HPDE6-E6E7 (cell line): ENCODE measurements around the gene GDF15.
"Not testable (repeated sequence)": the region's sequence is repeated elsewhere in the genome, so short reads cannot be mapped to it uniquely, and the experiment has no call there.

Experiments used
- DNase-seq: peaks from one replicate; pipeline ENCODE4 v3.0.0; 2011; ENCODE audit warnings: missing footprints; ENCODE audit errors: extremely low spot score

Gene GDF15

DNA sequence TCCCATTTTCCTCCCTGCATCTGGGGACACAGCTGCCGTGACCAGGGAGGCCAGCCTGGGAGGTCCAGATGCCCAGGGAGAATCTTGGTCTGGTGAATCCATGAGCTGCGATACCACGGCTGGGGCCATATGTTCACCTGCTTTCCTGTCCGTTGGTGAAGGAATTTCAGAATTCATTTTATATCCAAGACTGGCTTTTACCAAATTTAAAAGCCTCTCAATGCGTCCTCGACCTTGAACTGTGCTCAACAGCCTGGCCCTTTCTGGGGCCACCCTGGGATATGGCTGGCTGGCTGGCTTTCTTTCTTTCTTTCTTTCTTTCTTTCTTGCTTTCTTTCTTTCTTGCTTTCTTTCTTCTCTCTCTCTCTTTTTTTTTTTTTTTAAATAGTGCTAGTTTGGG, 22.2 kb upstream of the GDF15 start:
- DNase-seq: no peak

DNA sequence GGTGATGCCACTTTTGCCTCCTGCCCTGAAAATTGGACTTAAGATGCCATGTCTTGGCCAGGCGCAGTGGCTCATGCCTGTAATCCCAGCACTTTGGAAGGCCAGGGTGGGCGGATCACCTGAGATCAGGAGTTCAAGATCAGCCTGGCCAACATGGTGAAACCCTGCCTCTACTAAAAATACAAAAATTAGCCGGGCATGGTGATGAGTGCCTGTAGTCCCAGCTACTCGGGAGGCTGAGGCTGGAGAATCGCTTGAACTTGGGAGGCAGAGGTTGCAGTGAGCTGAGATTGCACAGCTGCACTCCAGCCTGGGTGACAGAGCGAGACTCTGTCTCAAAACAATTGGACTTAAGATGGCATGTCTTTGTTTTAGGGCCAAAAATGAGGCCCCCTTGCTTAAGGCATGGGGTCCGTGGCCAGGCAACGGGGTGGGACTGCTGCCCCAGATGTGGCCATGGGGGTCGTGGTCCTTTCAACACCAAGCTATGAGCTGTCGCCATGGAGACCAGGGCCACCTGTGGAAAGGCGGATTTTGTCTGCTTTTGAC, 21.6 kb upstream of the GDF15 start:
- DNase-seq: not testable (repeated sequence)

DNA sequence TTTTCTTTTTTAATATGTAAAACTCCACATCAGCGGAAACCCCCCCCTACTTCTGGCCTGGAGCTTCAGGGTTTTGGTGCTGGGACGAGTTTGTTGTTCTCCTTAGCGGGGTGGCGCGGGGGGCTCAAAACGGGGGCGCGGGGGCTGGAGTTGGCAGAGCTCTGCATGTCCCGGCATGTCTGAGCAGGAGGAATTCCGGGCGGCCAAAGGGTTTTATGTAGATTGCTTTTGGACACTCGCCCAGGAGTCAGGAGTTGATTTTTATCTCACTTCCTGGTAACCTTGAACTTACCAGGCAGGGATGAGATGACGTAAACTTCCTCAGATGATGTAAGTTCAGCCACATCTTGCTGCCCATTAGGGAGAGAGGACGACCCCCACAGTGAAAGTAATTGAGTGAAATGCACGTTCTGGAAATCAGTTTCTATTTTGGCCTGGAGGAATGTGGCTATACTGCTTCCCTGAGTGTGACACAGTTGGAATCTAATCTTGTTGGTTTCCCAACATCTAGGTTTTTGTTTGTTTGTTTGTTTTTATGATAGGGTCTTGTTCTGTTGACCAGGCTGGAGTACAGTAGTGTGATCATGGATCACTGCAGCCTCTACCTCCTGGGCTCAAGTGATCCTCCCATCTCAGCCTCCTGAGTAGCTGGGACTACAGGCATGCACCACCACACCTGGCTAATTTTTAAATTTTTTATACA, 21.0 kb upstream of the GDF15 start:
- DNase-seq: peak; percentile 88

DNA sequence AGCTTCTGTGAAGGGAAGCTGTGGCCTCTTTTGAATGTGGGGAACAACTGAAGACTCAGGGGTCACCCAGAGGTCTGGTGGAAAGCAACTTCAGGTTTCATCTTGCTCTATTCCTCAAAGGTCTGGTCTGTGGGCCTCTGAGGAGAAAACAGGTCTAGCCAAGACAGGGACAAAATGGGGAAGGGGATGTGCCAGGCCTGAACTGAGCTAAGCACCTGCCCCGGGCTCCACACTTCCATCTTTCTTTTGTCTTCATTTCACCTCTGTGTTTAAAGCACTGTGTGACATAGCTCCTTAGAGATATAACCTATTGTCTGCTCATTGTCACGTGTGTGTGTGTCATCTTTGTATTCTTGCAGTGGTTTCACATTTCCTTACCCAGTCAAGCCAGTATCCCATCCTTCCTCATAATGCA, 19.9 kb upstream of the GDF15 start:
- peak; percentile 74 for DNase-seq

DNA sequence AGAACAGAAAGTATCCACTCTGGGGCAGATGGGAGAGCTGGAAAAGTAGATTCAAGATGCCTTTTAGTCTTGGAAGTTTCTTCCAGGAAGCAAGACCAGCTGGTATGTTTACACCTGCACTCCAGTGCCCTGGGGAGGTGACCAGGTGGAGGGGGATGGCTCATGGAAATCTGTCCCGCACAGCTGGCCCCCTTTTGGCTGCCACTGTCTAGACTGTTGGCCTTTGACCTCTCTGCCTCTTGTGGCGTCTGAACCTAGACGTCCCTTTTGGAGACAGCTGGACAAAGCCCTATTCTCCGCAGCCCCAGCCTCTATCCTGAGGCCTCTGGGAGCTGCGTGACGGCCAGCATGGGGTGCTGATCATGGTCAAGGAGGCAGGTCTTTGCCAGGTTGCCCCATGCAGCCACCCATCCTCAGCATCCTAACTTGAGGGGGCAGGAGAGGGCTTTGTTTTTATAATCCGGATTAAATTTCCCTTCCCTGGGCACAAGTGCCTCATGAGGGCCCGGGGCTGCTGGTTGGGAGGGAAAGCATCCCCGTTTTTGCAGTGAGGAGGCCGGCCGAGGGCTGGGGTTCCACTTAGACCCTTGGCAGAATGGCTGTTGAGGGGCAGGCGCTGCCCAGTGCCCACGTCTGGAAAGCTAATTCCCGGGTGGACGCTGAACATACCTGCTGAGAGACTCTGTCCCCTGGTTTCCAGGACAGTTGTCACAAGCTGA, 17.3 kb upstream of the GDF15 start:
- DNase-seq: no peak

DNA sequence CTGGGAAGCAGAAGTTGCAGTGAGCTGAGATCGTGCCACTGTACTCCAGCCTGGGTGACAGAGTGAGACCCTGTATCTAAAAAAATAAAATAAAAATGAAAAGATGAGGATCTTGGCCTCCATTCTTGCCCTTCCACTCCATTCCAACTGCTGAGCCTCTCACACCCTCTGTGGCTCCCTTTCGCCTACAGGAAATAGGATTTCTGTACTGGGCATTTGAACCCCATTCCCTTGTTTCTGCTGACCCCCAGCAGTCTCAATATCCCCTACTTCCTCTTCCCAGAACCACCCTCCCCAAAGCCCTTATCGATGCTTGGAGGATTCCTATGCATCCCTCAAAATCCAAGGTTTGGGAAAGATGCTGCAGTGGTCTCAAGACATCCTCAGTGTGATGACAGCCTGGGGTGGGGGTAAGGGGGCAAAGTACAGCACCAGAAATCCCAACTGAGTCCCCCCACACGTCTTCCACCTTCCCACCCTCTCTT, 12.5 kb upstream of the GDF15 start:
- no peak for DNase-seq

DNA sequence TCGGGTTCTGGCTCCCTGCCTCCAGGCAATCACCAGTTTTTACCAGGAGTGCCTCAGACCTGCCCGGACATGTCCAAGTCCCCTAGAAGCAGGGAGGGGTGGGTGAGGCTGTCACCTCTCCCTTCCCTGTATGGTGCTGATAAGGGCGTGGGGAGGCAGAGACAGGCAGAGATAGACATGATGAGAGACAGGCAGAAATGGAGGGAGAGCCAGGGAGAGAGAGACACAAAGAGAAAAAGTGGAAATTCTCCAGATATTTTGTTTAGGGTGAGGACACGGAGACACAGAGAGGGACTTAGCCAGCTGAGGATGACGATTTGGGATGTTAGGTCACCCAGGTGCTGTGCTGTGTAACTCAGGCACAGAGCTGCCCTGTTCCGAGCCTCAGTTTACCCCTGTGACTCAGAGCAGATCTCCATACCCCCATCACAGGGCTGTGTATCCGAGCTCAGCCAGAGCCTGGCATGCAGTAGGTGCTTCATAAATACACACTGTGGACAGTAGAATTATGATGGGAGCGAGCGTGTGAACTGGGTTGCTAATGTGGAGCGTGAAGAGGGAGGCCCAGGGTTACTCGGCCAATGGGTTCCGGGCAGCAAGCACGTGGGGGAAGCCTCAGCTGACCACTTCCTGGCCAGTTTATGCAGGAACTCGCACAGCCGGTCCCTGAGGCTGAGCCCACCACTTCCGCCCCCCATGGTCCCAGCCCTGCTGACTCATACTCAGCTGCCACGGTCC, 11.9 kb upstream of the GDF15 start:
- DNase-seq: peak; percentile 79

DNA sequence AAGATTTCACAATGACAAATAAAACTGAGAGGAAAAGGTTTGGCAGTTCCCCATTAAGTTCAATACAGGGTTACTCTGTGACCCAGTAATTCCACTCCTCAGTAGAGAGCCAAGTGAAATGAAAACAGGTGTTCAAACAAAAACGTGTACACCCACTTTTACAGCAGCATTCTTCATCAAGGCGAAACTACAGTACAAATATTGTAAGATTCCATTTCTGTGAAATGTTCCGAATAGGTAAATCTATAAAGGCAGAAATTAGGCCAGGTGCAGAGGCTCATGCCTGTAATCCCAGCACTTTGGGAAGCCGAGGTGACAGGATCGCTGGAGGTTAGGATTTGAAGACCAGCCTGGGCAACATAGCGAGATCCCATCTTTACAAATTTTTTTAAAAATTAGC, 8.9 kb upstream of the GDF15 start:
- DNase-seq: no peak

DNA sequence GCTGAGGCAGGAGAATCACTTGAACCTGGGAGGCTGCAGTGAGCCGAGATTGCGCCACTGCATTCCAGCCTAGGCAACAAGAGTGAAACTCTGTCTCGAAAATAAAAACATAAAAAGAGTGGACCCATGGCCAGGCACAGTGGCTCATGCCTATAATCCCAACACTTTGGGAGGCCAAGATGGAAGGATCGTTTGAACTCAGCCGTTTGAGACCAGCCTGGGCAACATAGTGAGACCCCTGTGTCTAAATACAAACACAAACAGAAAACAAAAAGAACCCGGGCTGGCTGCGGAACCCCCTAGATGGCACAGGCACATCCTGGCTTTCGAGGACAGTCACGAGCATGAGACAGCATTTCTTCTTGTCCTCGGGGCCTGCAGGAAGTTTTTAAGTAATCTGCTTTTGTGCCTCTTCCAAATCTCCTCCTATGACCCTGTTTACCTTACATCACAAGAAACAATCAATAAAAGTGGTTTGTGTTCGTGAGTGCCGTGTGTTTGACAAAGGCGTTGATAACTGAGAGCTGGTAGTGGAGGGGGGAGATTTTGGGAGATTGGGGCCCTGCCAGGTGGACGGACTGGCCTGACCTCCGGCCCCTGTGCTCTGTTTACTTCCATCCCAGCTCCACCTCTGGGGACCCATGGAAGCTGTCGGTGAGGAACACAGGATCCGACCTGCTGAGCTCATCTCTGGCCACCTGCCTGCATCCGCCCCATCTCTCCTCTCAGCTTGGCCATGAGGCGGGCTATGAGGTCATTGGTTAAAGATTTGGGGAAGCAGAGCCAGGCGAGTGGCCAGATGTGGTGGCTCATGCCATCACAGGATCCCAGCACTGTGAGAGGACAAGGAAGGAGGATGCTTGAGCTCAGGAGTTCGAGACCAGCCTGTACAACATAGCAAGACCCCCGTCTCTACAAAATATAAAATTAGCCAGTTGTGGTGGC, 5.9 kb upstream of the GDF15 start:
- DNase-seq: no peak

DNA sequence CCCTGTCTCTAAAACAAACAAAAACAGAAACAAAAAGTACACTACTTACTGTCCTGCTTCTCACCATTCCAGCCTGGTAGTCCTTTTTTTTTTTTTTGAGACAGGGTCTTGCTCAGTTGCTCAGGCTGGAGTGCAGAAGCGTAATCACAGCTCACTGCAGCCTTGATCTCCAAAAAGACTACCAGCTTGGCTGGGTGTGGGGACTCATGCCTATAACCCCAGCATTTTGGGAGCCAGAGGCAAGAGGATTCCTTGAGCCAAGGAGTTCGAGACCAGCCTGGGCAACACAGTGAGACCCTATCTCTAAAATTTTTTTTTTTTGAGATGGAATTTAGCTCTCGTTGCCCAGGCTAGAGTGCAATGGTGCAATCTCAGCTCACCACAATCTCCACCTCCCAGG, 5.1 kb upstream of the GDF15 start:
- DNase-seq: no peak

DNA sequence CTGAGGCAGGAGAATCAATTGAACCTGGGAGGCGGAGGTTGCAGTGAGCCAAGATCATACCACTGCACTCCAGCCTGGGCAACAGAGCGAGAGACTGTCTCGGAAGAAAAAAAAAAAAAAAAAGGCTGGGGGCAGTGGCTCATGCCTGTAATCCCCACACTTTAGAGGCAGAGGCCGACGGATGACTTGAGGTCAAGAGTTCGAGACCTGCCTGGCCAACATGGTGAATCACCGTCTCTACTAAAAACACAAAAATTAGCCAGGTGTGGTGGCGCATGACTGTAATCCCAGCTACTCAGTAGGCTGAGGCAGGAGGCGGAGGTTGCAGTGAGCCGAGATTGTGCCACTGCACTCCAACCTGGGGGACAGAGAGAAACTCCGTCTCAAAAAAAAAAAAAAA, 2.3 kb upstream of the GDF15 start:
- DNase-seq: not testable (repeated sequence)

DNA sequence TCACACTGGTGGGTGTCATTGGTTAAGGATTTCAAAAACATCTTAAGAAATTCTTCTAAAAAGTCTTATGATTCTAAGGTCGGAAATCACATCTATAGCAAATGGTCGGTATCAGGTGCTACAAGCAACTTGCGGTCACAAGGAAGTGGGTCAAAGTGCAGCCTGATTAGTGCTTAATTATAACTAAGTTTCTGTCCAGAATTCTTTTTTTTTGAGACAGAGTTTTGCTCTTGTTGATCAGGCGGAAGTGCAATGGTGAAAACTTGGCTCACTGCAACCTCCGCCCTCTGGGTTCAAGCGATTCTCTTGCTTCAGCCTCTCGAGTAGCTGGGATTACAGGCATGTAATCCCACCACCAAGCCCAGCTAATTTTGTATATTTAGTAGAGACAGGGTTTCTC, 1.2 kb upstream of the GDF15 start:
- no peak for DNase-seq

DNA sequence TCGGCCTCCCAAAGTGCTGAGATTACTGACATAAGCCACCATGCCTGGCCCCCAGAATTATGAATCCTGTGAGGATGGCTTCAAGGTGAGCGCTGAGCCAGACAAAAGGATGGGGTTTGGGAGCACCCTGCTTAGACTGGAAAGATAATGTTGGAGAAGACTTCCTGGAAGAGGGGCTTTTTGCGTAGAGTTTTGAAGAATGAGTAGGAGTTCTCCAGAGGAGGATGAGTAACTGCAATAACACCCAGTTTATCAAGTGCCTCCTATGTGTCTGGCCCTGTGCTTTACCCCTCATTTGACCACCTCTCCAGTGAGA, 641 bp upstream of the GDF15 start:
- DNase-seq: no peak

DNA sequence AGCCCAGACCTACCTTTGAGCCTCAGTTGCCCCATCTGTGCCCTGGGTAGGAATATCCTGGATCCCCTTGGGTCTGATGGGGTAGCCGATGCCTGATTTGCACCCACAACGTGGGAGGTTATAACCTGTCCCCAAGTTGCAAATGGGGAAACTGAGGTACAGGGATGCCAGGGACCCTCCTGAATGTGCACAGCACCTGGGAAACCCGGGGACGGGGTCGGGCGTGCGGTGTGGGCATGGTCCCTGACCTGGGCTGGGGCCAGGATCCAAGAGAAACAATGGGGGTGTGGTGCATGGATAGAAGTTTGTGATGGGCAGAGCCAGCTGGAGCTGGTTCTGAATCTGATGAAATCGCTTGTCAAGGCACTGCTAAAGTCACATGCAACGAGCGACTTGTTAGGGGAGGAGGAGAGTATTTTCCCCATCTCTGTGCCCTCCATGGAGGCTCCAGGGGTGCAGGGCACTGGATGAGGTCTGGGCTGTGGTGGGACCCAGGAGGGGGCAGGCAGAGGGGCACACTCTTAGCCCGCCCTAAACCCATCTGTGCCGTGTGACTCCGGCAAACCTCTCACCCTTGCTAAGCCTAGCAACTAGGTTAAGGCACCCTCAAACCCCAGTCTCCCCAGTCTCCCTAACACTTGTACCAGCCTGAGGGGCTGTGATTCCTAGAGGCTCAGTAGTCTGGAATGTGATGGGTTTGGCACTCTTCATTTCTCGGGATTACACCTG, 749 bp downstream of the GDF15 start:
- no peak for DNase-seq

DNA sequence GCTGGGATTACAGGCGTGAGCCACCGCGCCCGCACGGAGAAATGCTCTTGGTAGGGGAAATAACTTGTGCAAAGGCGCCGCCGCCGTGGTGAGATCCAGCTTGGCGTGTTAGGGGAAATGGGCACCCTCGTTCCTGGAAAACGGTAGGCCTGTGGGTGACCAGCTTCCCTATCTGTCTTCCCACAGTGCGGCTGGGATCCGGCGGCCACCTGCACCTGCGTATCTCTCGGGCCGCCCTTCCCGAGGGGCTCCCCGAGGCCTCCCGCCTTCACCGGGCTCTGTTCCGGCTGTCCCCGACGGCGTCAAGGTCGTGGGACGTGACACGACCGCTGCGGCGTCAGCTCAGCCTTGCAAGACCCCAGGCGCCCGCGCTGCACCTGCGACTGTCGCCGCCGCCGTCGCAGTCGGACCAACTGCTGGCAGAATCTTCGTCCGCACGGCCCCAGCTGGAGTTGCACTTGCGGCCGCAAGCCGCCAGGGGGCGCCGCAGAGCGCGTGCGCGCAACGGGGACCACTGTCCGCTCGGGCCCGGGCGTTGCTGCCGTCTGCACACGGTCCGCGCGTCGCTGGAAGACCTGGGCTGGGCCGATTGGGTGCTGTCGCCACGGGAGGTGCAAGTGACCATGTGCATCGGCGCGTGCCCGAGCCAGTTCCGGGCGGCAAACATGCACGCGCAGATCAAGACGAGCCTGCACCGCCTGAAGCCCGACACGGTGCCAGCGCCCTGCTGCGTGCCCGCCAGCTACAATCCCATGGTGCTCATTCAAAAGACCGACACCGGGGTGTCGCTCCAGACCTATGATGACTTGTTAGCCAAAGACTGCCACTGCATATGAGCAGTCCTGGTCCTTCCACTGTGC, 2.4 kb downstream of the GDF15 start:
- peak; percentile 67 for DNase-seq

DNA sequence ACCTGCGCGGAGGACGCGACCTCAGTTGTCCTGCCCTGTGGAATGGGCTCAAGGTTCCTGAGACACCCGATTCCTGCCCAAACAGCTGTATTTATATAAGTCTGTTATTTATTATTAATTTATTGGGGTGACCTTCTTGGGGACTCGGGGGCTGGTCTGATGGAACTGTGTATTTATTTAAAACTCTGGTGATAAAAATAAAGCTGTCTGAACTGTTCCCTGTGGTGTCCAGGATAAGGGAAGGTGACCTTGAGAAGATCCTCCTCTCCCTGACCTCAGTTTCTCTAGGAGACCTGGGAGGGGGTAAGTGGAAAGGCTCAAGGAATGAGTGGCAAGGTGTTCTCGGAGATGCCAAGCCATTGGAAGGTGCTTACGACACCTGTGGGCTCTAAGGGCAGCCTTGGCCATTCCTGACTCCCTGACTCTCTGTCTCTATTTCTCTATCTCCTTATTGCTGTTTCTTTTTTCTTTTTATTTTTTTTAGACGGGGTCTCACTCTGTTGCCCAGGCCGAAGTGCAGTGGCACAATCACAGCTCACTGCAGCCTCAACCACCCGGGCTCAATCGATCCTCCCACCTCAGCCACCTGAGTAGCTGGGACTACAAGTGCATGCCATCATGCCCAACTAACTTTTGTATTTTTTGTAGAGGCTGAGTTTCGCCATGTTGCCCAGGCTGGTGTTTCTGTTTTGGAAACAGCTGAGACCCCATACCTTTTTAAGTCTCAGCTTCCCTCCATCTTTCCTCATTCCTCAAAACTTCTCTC, 3.2 kb downstream of the GDF15 start:
- DNase-seq: no peak

DNA sequence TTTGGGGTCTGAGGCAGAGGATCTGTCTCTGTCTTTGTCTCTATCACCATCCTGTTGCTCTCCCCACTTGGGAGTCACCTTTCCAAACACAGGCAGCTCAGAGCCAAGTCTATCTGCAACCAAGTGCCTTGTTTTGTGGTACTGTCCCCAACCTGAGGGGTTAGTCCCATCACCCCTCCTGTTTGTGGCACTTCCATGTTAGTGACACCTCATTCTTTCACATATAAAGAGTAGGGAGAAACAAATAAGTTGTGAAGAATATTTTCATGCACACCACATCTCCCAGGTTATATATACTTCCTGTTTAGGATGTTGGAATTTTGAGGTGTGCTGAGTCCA, 3.7 kb downstream of the GDF15 start:
- no peak for DNase-seq

DNA sequence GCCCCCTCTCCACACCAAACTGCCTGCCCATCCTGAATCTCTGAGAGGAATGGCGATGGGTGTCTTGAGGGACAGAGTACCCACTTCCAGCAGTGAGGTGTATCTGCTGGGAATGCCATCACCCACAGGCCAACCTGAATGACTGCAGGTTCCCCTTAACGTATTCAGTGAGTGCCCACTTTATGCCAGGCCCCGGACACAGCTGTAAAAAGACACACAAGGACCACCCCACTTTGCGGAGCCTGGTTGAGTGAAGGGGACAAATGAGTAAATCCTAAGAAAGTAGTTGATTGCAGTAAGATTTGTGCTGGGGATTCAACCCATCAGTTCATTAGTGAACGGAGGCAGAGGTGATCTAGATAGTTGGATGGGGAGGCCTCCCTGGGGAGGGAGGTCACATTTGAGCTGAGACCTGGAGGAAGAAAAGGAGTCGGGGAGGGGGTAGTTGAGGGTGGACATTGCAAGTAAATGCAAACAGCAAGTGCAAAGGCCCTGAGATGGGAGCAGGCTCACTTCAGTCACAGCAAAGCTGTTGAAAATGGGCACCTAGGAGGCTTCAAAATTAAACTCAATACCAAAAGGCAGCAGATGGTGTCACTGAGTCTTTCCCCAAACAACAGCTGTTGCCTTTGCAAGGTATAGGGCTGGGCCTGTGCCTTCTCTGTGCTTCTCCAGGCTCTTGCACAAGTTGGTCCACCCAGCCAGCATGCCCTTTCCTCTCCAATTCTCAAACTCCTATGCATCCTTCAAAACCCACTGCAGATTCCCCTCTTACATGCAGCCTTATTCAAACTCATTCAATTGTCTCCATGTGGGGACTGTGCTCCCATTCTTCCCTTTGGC, 4.3 kb downstream of the GDF15 start:
- DNase-seq: no peak
